T1000 (cell line): ENCODE results near the gene PSMC5.
A peak's percentile ranks its signal among the peaks of the same experiment; 100 is the strongest.
"Not testable (repeated sequence)": the region's sequence is repeated elsewhere in the genome, so short reads cannot be mapped to it uniquely, and the experiment has no call there.

Experiments
- DNase-seq: peaks from one replicate; lab custom pipeline; 2025; ENCODE audit warnings: mixed read lengths; lab: John Stamatoyannopoulos, UW

PSMC5 gene

DNA sequence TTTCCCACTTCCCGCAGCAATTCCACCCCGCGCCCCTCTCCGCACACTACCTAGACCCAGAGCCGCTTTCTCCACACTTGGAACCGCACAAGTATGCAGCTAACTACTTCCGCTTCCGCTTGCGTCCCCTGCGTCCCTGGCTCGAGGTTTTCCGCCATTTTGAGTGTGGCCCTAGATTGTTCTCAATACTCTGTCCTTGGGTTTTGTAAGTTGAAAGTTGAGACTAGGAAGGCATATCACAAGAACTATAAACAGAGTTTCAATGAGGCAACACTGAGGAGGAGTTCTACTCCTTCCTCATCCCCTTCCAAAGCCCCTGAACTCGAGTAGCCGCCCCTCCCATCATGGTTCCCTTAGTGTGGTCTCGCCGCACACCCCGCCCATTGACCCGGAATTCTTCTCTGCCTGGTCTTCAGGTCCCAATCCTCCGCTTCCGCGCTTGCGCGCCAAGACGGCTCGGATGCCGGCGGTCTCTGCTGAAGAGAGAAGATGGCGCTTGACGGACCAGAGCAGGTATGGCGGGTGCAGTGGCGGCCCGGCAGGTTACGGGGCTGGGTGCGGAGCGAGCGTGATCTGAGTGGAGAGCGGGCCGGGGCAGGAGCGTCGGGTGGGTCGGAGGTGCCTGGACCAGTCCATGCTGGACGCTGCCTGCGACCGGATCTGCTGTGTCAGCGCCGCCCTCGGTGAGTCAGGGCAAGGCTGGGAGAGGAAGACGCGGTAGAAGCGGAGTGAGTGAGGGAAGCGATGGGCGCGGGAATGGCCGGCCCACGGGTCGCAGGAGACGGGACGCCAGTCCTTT lies at the start of gene PSMC5, which contains the start of gene FTSJ3:
Gene PSMC5 (plus strand): TSS at position 430 of the 799 bp plus-strand sequence. CDS start 60 bp downstream, at position 490.
Gene FTSJ3 (minus strand): TSS at position 662 of the 799 bp plus-strand sequence. CDS start 761 bp downstream, outside the sequence.
- peak; percentile 92 for DNase-seq

- DNase-seq, result no peak
These were observed 46.7 kb upstream of the PSMC5 start for GRCh38 chr17:63780507-63780906.

- no peak for DNase-seq
These were observed 46.3 kb upstream of the PSMC5 start for GRCh38 chr17:63780928-63781327.

DNA sequence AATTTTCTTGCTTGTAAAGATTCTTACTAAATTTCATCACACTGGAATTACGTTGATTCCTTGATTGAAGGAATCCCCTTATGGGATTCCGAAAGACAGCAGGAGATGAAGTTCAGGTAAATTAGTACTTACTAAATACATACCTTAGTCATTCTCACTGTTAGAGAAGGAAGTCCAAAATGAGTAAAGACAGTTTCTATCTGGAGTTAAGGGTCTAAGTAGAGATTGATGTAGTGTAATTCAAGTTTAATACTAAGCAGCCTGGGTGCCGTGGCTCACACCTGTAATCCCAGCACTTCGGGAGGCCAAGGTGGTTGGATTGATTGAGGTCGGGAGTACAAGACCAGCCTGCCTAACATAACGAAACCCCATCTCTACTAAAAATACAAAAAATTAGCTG lies 43.7 kb upstream of the PSMC5 start:
- no peak for DNase-seq

DNA sequence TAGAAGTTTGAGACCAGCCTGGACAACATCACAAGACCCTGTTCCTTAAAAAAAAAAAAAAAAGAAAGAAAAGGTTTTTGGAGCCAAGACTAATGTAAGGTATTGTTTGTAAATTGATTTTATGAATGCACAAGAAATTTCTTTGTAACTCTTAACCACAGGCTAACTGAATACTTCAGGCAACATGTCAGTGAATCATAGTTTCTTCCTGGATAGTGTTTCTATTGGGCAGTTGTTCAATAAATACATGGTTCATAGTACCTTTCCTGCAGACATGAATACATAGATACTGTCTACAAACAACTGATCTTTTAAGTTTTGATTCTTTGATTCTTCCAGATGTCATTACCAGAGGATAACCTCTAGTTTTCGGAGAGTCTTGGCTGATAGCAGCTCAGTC lies 41.7 kb upstream of the PSMC5 start:
- DNase-seq, result no peak

- no peak for DNase-seq
These were observed 41.1 kb upstream of the PSMC5 start for GRCh38 chr17:63786117-63786516.

DNA sequence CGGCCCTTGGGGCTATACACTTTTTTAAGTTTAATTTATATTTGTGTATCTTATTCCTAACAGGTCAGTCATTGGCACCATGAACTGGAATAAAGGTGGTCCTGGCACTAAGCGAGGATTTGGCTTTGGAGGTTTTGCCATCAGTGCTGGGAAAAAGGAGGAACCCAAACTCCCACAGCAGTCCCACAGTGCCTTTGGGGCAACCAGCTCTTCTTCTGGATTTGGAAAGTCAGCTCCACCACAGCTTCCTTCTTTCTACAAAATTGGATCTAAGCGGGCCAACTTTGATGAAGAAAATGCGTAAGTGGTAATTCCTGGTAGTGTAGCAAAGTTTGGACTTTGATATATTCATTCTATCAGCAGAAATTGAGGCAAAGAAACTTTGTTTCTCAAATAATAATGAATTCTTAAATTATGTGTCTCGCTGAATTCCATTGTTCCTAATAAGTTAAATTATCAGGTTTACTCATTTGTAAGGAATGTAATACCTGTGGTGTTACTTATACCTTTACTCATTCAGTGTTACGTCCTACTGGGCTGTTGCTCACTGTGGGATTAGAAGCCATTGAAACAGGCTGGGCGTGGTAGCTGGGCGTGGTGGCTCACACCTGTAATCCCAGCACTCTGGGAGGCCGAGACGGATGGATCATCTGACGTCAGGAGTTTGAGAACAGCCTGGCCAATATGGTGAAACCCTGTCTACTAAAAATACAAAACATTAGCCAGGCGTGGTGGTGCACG lies 40.1 kb upstream of the PSMC5 start:
- no peak for DNase-seq

- DNase-seq, result no peak
These were observed 37.2 kb upstream of the PSMC5 start for GRCh38 chr17:63790057-63790456.

DNA sequence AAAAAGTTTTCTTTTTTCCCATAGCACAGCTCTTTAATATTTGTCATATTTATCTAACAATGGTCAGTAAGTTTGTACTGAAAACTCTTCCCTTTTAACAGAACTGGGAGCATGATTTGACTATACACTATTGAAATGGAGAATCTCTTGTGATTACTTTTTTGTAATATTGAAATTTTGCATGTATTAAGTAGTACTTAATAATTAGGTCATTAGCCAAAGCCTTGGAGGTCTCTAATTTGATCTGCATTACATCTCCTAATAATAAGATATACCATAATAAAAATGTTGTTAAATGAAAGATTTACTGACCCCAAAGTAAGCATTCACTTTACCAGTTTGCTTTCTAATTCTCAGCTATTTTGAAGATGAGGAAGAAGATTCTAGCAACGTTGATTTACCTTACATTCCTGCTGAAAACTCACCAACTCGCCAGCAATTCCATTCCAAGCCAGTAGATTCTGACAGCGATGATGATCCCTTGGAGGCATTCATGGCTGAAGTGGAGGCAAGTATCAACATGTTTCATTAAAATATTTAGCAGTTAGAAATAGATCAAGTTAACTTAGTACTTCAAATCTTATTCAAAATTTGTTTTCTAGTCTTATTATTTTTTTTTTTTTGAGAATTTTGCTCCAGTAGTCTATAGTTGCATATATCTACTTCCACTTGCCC lies 35.0 kb upstream of the PSMC5 start:
- no peak for DNase-seq

- DNase-seq, result not testable (repeated sequence)
These were observed 30.9 kb upstream of the PSMC5 start for GRCh38 chr17:63796375-63796774.

DNA sequence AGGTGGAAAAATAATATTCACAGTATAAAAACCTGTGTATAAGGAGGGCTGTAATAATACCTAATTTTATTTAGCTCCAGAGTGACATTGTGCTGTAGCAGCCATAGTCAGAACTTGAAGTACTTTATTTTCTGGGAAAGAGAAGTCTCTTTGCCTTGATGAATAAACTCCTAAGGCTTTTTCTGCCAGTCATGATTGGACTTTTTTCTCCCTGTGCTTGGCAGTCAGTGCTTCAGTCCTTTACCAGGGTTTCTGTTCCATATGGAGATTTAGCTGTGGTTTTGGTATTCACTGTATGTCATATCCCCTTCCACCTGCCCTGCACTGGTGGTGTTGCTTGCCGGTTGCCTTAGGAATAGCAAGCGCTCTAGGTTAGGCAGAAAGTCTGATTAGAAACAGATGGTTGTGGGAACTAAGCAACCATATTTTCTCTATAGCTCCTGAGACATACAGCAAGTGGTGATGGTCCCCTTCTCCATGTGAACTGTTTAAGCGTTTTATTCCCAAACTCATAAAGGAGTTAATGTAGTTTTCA lies 28.6 kb upstream of the PSMC5 start:
- no peak for DNase-seq

DNA sequence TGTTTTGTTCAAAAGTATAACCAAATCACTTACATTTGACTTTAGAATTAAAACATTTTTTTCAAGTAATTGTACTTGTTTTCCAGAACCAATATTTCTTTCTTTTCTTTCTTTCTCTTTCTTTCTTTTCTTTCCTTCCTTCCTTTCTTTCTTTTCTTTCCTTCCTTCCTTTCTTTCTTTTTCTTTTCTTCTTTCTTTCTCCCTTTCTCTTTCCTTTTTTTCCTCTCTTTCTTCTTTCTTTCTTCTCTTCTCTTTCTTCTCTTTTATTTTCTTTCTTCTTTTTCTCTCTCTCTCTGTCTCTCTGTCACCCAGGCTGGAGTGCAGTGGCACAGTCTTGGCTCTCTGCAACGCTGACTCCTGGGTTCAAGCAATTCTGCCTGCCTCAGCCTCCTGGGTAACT lies 26.4 kb upstream of the PSMC5 start:
- no peak for DNase-seq

DNA sequence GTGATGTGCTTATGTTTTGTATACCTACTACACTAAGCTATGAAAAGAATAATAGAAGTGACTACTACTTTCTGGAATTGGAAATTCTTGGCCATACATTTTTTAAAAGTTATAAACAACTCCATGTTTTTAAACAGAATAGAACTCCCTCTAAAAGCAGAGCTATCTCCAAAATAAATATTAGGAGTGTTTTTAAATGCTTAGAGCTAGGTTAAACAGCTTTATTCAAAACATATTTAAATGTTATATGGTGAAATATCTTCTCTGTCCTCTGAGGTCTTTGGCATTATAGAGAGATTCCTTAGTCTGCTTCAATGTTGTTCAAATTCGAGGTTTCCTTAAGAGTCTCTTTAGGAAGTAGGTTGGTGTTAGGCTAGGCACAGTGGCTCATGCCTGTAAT lies 22.9 kb upstream of the PSMC5 start:
- DNase-seq, result no peak

DNA sequence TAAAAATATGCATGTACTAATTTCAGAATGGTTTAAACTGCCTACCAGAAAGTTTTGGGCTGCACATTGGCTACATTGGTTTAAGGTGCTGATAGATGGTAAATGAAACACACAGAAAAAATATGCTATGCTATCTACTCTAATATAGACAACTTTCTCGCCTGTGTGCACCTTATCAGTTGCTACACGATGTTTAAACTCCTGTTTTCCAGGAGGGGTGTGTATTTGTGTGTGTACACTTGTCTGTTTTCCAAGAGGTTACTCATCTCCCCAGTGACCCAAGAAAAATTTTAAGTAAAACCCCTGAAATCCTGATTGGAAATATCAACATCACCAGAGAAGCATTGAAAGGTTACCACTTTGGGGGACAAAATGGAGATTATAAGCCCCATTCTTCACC lies 21.6 kb upstream of the PSMC5 start:
- DNase-seq, result no peak

GRCh38 chr17:63809970-63810369 lies 17.3 kb upstream of the PSMC5 start:
- DNase-seq, result no peak

DNA sequence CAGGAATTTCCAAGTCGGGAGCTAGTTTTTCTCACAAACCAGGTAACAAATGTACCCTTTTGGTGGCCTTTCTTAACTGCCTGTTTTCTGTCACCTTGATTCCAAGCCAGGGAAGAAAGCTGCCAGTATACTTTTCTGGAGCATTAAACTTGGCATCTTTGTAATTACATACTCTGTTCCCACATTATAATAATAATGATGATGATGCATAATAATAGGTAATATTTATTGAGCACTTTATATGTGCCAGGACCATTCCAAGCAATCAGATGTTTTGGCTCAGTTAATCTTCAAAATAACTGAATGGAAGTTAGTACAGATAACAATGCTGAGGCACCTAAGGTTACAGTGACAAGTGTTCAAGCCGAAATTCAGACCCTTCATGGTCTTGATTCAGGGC lies 11.1 kb upstream of the PSMC5 start:
- DNase-seq, result no peak

DNA sequence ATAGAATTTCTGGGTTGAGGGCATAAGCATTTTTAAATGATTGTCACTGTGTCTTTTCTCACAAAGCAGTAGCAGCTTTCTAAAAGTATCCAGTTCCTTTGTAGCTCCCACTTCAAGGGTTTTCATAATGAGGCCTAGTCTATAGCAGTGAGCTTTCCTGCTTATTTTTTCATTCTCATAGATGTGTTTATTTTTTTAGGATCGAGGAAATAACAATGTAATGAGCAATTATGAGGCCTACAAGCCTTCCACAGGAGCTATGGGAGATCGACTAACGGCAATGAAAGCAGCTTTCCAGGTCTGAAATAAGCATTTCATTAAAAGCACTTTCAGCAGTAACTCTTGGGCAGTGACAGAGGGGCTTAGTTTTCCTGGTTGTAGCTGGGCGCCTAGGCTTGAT lies 10.6 kb upstream of the PSMC5 start:
- no peak for DNase-seq

- DNase-seq, result no peak
These were observed 9.4 kb upstream of the PSMC5 start for GRCh38 chr17:63817736-63818385.

GRCh38 chr17:63819131-63819530 lies 8.1 kb upstream of the PSMC5 start:
- no peak for DNase-seq

DNA sequence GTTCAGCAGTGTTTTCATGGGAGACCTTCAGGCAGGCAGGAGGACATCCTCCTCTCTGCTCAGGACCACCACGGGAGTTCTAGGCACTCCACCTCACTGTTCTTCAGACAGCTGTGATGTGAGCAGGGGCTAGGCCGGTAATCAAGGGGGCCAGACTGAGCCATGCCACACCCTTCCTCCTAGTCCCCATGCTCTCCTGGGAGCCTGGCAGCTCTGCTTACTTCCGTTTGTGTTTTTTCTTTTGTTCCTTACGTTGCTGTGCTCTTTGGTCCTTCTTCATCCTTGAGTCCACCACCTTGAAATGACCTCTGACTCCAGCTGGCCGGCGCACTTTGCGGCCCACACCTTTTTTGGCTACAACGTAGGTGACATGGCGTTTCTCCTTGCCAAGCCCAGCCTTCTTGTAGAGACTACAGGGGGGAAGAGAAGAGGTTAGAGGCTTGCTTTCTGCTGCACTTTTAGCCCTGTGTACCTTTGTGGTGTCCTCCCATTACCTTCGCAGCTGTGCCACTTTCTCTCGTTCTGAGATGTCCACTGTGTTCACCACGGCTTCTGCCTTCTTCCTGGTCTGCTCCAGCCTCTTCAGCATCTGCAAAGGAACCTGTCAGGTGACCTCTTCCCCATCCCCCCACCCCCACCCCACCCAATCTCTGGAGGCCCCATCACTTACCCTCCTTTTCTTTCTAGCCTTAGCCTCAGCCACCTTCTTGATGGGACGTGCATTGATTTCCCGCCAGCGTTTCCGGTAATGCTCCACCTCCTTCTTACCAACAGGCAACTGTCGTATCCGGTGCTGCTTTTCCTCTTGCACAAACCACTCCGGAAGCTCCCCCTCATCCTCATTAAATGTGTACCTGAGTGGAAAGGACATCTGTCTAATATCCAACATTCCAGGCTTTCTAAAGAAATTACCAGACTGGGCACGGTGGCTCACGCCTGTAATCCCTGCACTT lies 7.4 kb upstream of the PSMC5 start:
- no peak for DNase-seq
